CD4-positive, CD25-positive, alpha-beta regulatory T cell (primary cell): ENCODE results near the gene MYOC. TPM values are rescaled to one million over a fixed set of nuclear protein-coding genes. Genes with fewer than 3 reads are reported as not detected.

Experiments used
- polyA plus RNA-seq, 4 donors: library from polyadenylated mRNA; unstranded; fragments of 300-500 nt; fragmentation: Illumina TruSeq; gene quantifications; one replicate each; pipeline ENCODE4 v1.2.3, GENCODE V29; 2021
- total RNA-seq: library from RNA; stranded (reverse); gene quantifications from one replicate; pipeline ENCODE4 v1.2.3, GENCODE V29; 2022

Gene MYOC
- total and polyA plus RNA-seq, 5 donors from 2014 or later, result not detected

Other genes starting within 250 kb of the MYOC start
- gene PRRC2C, start 167.2 kb downstream of the MYOC start, total RNA-seq, result 371 TPM
- gene PRRC2C, start 167.2 kb downstream of the MYOC start, polyA plus RNA-seq, result 10 to 100 TPM; 24.7 to 37.6 (median 34.1) TPM
- gene MYOCOS, start 30.4 kb downstream of the MYOC start, total RNA-seq, result not detected
- not detected for gene MYOCOS, start 30.4 kb downstream of the MYOC start, polyA plus RNA-seq
- 23.1 TPM for gene VAMP4, start 89.4 kb upstream of the MYOC start, total RNA-seq
- gene VAMP4, start 89.4 kb upstream of the MYOC start, polyA plus RNA-seq, result 10 to 100 TPM; 16.1 to 25.3 (median 20.9) TPM
- gene METTL13, start 129.0 kb upstream of the MYOC start, total RNA-seq, result 17.5 TPM
- 10 to 100 TPM; 24.2 to 38.4 (median 32.7) TPM for gene METTL13, start 129.0 kb upstream of the MYOC start, polyA plus RNA-seq
- 5.5 TPM for gene DNM3, start 188.8 kb upstream of the MYOC start, total RNA-seq
- gene DNM3, start 188.8 kb upstream of the MYOC start, polyA plus RNA-seq, result 1 to 10 TPM in 3 of 4 donors, under 1 TPM in 1; 0.76 to 1.9 (median 1.5) TPM